Prostate gland (tissue), 2 donors: Measurements from ENCODE around the gene MTG1. TPM values are rescaled to one million over a fixed set of nuclear protein-coding genes. Genes with fewer than 3 reads are reported as not detected.
A peak's percentile ranks its signal among the peaks of the same experiment; 100 is the strongest.

ENCODE experiments used
- DNase-seq: peaks from one replicate; pipeline ENCODE4 v3.0.0-alpha.2; 2019; ENCODE audit warnings: low spot score
- H3K27ac ChIP-seq, 2 donors: fragments of 200-600 bp; sonication (generic); 2 replicates each; pipeline ENCODE4 v1.5.1; 2017 to 2019
- H3K27me3 ChIP-seq: fragments of 200-600 bp; sonication (generic); replicated peaks from 2 replicates; pipeline ENCODE4 v1.5.1; 2019; ENCODE audit not compliant: insufficient read depth
- H3K36me3 ChIP-seq, 2 donors: fragments of 200-600 bp; sonication (generic); 1 replicate in 1 of 2; 2 replicates in 1 of 2; pipeline versions ENCODE4 v1.5.1 to v1.8.1; 2017 to 2019
- H3K4me1 ChIP-seq: fragments of 200-600 bp; sonication (generic); replicated peaks from 2 replicates; pipeline ENCODE4 v1.5.1; 2019
- H3K4me3 ChIP-seq, 2 donors: fragments of 200-600 bp; sonication (generic); 2 replicates each; pipeline ENCODE4 v1.5.1; 2017 to 2019
- H3K9me3 ChIP-seq: fragments of 200-600 bp; sonication (generic); 2 replicates; pipeline ENCODE4 v1.5.1; 2017
- POLR2A ChIP-seq: fragments of 450-650 bp; IDR thresholded peaks from one replicate; pipeline ENCODE4 v1.6.1; 2016; ENCODE audit warnings: antibody characterized with exemption, mild to moderate bottlenecking
- POLR2AphosphoS5 ChIP-seq: sonication (generic); formaldehyde crosslinking; IDR thresholded peaks from one replicate; pipeline ENCODE4 v1.6.1; 2017; ENCODE audit warnings: antibody characterized with exemption
- WGBS: methylation state at CpG from one replicate; pipeline ENCODE4 v1.1.5; 2018; 5-methylcytosine and 5-hydroxymethylcytosine counted together
- intact Hi-C: fragments of 100-400 bp; cut with DNase I; formaldehyde crosslinking; loops from one replicate; pipeline ENCODE4 v1.14.2; 2022
- total RNA-seq, 2 donors: library from RNA; depleted of rRNA; stranded (reverse); fragments of >200 nt; gene quantifications; one replicate each; pipeline ENCODE4 v1.1.0, GENCODE V29; 2016
- TF ChIP-seq, protein P1 (sequence below), 4 experiments: fragments of 200-600 bp in 2 of 4; fragments of 450-650 bp in 2 of 4; sonication (generic) in 2 of 4; IDR thresholded peaks; 1 replicate in 3 of 4; 2 replicates in 1 of 4; pipeline ENCODE4 v1.5.1; 2016 to 2019; ENCODE audit warnings: antibody characterized with exemption in 4 of 4, mild to moderate bottlenecking in 2 of 4, moderate library complexity in 2 of 4

The MTG1 gene
- total RNA-seq, 2 donors from 2014 or later, result 26.8 to 67.4 TPM

DNA sequence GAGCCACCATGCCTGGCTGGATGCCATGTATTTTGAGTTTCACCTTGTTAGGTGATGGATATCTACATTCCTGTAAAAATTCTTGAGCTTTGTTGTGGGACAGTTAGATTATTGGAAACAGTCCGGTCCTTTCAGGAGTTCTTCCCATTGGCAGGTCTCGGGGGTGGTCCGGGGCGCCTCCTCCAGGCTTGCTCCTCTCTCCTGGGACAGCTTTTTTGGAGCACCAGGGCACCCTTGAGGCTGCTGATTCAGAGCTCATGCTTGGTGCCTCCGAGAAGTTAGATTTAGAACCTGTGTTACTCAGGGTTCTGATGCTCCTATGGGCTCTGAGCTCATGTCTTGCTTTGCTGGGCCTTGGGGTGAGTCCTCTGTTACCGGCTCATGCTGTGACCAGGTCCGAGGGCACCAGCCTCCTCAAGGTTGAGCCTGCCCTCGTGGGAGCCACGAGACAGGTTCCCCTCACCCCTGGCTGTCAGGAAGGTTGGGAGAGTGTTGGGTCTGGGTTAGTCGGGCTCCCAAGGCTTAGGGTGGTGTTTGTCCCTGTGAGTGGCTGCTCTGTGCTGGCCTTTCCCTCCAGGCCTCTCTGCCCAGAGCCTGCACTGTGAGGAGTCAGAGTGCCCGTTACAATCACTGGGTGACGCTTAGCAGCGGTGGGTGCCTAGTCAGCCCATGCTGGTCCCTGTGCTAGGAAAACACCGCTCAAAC lies 24.5 kb downstream of the MTG1 start:
- WGBS, result 90% methylated on average over 14 of the region's 14 CpGs
- peak; percentile 3 for DNase-seq

DNA sequence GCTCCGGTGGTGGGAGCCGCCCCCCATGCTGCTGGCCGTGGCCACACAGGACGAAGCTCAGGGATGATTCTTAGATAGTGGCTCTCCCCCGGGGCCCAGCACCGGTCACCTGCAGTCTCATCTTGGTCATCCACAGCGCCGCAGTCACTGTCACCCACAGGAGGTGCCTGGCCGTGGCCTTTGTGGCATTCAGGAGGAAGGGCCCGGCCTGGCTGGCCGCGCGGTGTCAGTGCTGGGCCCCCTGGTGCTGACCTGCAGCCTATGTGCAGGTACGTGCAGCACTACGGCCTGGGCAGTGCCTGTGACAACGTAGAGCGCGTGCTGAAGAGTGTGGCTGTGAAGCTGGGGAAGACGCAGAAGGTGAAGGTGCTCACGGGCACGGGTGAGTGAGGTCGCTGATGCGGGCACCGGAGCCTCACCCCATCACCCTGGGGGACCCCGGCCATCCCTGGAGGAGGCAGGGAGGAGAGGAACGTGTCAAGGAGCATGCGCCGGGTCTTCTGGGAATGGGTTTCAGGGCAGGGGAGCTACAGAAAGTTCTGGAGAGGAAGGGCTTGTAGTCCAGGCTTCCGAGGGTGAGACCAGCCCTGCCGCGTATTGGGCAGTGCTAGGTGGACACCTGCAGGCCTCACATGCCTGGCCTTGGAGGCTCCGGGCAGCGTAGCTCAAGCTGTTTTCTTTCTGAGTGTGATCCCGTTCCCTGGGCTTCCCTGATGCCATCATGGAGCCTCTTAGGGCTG lies 25.4 kb downstream of the MTG1 start:
- Histone ChIP-seq H3K9me3 (no peaks in the 10 kb centered on the region), H3K36me3 (no peaks in the 10 kb centered on the region), H3K27ac (no peak overlapping the region), H3K4me3 (no peak overlapping the region), H3K27me3 (no peaks in the 10 kb centered on the region), H3K4me1 (no peaks in the 10 kb centered on the region)
- intact Hi-C loops, result no loop called here
- DNase-seq, result no peak
- TF ChIP-seq, protein P1, sequence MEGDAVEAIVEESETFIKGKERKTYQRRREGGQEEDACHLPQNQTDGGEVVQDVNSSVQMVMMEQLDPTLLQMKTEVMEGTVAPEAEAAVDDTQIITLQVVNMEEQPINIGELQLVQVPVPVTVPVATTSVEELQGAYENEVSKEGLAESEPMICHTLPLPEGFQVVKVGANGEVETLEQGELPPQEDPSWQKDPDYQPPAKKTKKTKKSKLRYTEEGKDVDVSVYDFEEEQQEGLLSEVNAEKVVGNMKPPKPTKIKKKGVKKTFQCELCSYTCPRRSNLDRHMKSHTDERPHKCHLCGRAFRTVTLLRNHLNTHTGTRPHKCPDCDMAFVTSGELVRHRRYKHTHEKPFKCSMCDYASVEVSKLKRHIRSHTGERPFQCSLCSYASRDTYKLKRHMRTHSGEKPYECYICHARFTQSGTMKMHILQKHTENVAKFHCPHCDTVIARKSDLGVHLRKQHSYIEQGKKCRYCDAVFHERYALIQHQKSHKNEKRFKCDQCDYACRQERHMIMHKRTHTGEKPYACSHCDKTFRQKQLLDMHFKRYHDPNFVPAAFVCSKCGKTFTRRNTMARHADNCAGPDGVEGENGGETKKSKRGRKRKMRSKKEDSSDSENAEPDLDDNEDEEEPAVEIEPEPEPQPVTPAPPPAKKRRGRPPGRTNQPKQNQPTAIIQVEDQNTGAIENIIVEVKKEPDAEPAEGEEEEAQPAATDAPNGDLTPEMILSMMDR (IDR thresholded peaks at IDR 0.05), result no peak
- TF ChIP-seq POLR2AphosphoS5, result no peak
- TF ChIP-seq POLR2A, result no peak
- 92% methylated on average over 34 of the region's 34 CpGs for WGBS

More for the DNA sequence above, 24.5 kb downstream of the MTG1 start:
- Histone ChIP-seq H3K9me3 (no peaks in the 10 kb centered on the region), H3K27ac (no peak overlapping the region), H3K27me3 (no peaks in the 10 kb centered on the region), H3K4me1 (no peaks in the 10 kb centered on the region), H3K36me3 (no peaks in the 10 kb centered on the region), H3K4me3 (no peak overlapping the region)
- TF ChIP-seq, protein P1 (IDR thresholded peaks at IDR 0.05), result no peak
- TF ChIP-seq POLR2AphosphoS5 (no peak), POLR2A (no peak)
- intact Hi-C loops, result no loop called here

DNA sequence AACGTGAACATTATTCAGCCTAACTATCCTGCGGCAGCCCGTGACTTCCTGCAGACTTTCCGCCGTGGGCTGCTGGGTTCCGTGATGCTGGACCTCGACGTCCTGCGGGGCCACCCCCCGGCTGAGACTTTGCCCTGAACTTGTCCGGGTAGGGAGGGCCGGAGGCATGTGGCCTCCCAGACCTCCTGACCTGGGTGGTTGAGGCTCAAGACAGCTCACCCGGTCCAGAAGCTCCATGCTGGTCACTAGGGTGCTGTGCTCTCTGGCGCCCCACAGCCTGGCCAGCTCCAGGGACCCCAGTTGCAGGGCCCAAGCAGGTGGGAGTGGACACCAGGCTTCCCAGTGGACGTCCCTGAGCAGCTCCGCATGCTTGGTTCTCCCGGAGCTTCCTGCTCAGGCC lies 26.1 kb downstream of the MTG1 start:
- Histone ChIP-seq H3K9me3 (no peaks in the 10 kb centered on the region), H3K4me1 (no peaks in the 10 kb centered on the region), H3K27me3 (no peaks in the 10 kb centered on the region), H3K36me3 (no peaks in the 10 kb centered on the region), H3K4me3 (no peak overlapping the region), H3K27ac (no peak overlapping the region)
- no peak for TF ChIP-seq POLR2A
- TF ChIP-seq, protein P1 (IDR thresholded peaks at IDR 0.05), result no peak
- TF ChIP-seq POLR2AphosphoS5, result no peak
- 90% methylated on average over 16 of the region's 17 CpGs for WGBS
- intact Hi-C loops, result no loop called here
- DNase-seq, result peak; percentile 3

DNA sequence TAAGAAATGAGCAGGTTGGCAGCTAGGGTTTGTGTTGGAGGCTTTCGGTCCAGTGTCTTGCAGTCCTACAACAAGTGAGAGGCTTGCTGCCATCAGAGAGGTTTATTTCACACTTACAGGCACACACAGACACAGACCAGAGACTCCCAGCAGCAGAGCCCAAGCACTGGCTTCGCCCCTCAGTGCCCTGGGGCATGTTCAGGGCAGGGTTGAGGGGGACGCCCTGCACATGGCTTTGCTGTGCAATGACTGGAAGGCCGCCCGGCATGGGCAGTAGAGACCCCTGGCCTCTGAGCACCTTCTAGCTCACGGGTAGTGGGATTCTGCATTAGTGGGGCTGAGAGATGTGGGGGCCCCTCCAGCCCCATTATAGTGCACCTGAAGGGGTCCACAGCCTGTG lies 26.6 kb downstream of the MTG1 start:
- TF ChIP-seq POLR2AphosphoS5, result no peak
- TF ChIP-seq POLR2A, result no peak
- TF ChIP-seq, protein P1 (IDR thresholded peaks at IDR 0.05), result no peak
- no peaks in the 10 kb centered on the region for H3K4me1 ChIP-seq
- DNase-seq, result no peak
- H3K27ac ChIP-seq, result no peak overlapping the region
- no peak overlapping the region for H3K4me3 ChIP-seq
- H3K9me3 ChIP-seq, result no peaks in the 10 kb centered on the region
- intact Hi-C loops, result no loop called here
- 91% methylated on average over 6 of the region's 6 CpGs for WGBS
- H3K36me3 ChIP-seq, result no peaks in the 10 kb centered on the region
- H3K27me3 ChIP-seq, result no peaks in the 10 kb centered on the region
